ENCODE measurements around the gene PPTC7.
A peak's percentile ranks its signal among the peaks of the same experiment; 100 is the strongest.

DNA sequence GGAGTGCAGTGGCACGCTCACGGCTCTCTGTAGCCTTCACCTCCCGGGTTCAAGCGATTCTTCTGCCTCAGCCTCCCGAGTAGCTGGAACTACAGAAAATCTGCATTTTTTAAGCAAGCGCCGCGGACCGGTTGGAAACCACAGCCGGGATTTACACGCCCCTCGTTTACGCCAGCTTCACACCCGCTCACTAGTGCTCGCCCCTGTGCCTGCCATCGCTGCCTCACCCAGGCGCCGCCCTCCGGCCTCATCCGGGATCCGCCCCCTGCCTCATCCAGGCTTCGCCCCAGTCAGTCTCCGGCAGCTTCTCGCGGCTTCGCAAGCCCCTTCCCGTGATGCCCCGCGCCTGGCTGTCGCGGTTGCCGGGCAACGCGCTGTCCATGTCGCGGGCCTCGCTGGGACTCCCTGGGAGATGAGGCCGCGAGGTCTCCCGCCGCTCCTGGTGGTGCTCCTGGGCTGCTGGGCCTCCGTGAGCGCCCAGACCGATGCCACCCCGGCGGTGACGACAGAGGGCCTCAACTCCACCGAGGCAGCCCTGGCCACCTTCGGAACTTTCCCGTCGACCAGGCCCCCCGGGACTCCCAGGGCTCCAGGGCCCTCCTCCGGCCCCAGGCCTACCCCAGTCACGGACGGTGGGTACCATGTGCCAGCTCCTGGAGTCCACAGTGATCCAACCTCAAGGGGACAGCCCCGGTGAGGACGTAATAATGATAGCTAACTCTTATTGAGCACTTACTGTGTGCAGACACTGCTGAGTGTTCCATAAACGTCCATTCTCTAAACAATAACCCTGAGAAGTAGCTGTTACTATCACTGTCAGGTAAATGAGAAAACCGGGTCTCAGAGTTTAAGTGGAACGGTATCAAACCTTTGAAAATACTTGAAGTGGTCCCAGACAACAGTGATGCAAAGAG, 30.9 kb upstream of the PPTC7 start, which contains the start of gene TCTN1:
- TF ChIP-seq, protein P1, sequence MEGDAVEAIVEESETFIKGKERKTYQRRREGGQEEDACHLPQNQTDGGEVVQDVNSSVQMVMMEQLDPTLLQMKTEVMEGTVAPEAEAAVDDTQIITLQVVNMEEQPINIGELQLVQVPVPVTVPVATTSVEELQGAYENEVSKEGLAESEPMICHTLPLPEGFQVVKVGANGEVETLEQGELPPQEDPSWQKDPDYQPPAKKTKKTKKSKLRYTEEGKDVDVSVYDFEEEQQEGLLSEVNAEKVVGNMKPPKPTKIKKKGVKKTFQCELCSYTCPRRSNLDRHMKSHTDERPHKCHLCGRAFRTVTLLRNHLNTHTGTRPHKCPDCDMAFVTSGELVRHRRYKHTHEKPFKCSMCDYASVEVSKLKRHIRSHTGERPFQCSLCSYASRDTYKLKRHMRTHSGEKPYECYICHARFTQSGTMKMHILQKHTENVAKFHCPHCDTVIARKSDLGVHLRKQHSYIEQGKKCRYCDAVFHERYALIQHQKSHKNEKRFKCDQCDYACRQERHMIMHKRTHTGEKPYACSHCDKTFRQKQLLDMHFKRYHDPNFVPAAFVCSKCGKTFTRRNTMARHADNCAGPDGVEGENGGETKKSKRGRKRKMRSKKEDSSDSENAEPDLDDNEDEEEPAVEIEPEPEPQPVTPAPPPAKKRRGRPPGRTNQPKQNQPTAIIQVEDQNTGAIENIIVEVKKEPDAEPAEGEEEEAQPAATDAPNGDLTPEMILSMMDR (IDR thresholded peaks at IDR 0.05): 0 out of 2 replicates have a peak, but pooled peaks have one; percentile 7
- TF ChIP-seq ZFX (IDR thresholded peaks at IDR 0.05; ENCODE audit: borderline replicate concordance): peak; percentile 77; the same call in 1 of the 2 replicates
